GM12801 (cell line): ENCODE data around the gene SPECC1.

Experiments
- CTCF ChIP-seq: IDR thresholded peaks from one replicate; pipeline ENCODE4 v1.5.1; 2011; ENCODE audit warnings: control low read depth; ENCODE audit not compliant: insufficient read length; ENCODE audit errors: extremely low read depth

SPECC1 gene

GRCh38 chr17:20203018-20203417, 193.9 kb downstream of the SPECC1 start:
- no peak for TF ChIP-seq CTCF

- no peak for TF ChIP-seq CTCF
These were observed 194.7 kb downstream of the SPECC1 start for GRCh38 chr17:20203761-20204263.

- no peak for TF ChIP-seq CTCF
These were observed 196.4 kb downstream of the SPECC1 start for GRCh38 chr17:20205609-20206008.

- no peak for TF ChIP-seq CTCF
These were observed 196.9 kb downstream of the SPECC1 start for GRCh38 chr17:20206068-20206467.

GRCh38 chr17:20206591-20206990, 197.4 kb downstream of the SPECC1 start:
- no peak for TF ChIP-seq CTCF

GRCh38 chr17:20207262-20207985, 198.3 kb downstream of the SPECC1 start:
- TF ChIP-seq CTCF = no peak

GRCh38 chr17:20208717-20209116, 199.6 kb downstream of the SPECC1 start:
- no peak for TF ChIP-seq CTCF

- no peak for TF ChIP-seq CTCF
These were observed 201.0 kb downstream of the SPECC1 start for GRCh38 chr17:20210180-20210579.
